Subcutaneous abdominal adipose tissue (tissue), 5 donors: ENCODE data around the gene YES1.

Experiments used
- H3K27ac ChIP-seq: one replicate; pipeline ENCODE4 v1.7.0; 2013; ENCODE audit warnings: low read depth, mild to moderate bottlenecking, inconsistent platforms, low read length, moderate library complexity
- H3K27me3 ChIP-seq, 5 donors: one replicate each; pipeline ENCODE4 v1.7.0; 2013; ENCODE audit warnings: low read length in 5 of 5, inconsistent platforms in 1 of 5; ENCODE audit not compliant: control insufficient read depth in 5 of 5, insufficient read depth in 4 of 5
- H3K36me3 ChIP-seq, 5 donors: one replicate each; pipeline ENCODE4 v1.7.0; 2013; ENCODE audit warnings: low read length in 5 of 5; ENCODE audit not compliant: control insufficient read depth in 5 of 5, insufficient read depth in 5 of 5
- H3K4me1 ChIP-seq, 5 donors: one replicate each; pipeline ENCODE4 v1.7.0; 2013; ENCODE audit warnings: low read length in 5 of 5, mild to moderate bottlenecking in 3 of 5, moderate library complexity in 1 of 5; ENCODE audit not compliant: control insufficient read depth in 5 of 5, insufficient read depth in 5 of 5
- H3K4me3 ChIP-seq, 5 donors: one replicate each; pipeline ENCODE4 v1.7.0; 2013; ENCODE audit warnings: low read length in 5 of 5, low read depth in 1 of 5
- H3K9ac ChIP-seq, 5 donors: one replicate each; pipeline ENCODE4 v1.7.0; 2013; ENCODE audit warnings: low read length in 5 of 5, mild to moderate bottlenecking in 4 of 5, moderate library complexity in 3 of 5
- H3K9me3 ChIP-seq, 5 donors: one replicate each; pipeline ENCODE4 v1.7.0; 2013; ENCODE audit warnings: low read length in 5 of 5; ENCODE audit not compliant: control insufficient read depth in 5 of 5
- donor health status: healthy.
- donor health status: healthy.
- donor health status: healthy.
- donor health status: healthy.
- donor health status: healthy.

Gene YES1

GRCh38 chr18:711657-712400 is 100.2 kb downstream of the YES1 start:
- Histone ChIP-seq H3K27me3 (no peaks in the 10 kb centered on the region), H3K27ac (peak overlapping the region; percentile 74), H3K9me3 (no peaks in the 10 kb centered on the region), H3K4me1 (peaks cover 3 to 19% (median 13%) of the 10 kb centered on the region in 5 donors), H3K36me3 (peaks cover 0 to 9% (median 6%) of the 10 kb centered on the region in 5 donors), H3K4me3 (peak overlapping the region; percentile 64 to 94 (median 79)), H3K9ac (peak overlapping the region; percentile 44 to 77 (median 73))

- Histone ChIP-seq H3K9me3 (no peaks in the 10 kb centered on the region), H3K4me1 (peaks cover 3 to 19% (median 13%) of the 10 kb centered on the region in 5 donors), H3K27me3 (no peaks in the 10 kb centered on the region), H3K36me3 (peaks cover 0 to 11% (median 6%) of the 10 kb centered on the region in 5 donors), H3K27ac (peak overlapping the region; percentile 74), H3K4me3 (peak overlapping the region; percentile 64 to 94 (median 79)), H3K9ac (peak overlapping the region; percentile 44 to 77 (median 73))
Observed at GRCh38 chr18:711310-711656, 100.8 kb downstream of the YES1 start.

DNA sequence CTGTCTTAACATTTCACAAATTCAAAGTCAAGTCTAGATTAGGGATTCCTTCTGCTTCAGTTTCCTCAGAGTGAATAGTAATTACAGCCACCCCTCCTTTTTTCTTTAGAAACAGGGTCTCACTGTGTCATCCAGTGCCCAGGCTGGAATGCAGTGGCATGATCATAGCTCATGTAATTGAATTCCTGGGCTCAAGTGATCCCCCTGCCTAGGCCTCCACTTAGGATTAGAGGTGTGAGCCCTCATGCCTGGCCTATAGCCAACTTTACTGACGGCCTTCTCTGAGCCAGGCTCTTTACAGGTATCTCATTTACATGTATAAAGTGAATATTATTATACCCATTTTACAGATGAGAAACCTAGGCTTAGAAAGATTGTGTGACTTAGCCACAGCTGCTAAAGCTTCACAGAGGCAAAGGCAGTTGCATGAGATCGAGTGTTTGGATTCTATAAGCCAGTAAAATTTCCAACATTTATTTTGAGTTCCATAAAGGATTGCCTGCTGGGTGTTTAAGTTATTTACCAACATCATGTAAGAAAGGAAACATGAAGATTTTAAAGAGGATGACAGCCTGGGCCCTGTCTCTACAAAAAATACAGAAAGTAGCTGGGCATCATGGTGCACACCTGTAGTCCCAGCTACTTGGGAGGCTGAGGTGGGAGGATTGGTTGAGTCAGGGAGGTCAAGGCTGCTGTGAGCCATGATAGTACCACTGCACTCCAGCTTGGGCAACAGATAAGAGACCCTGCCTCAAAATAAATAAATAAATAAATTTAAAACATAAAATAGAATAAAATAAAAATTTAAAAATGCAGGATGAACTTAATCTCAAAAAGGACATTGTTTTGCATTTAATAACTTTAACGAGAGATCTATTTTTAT is 101.4 kb downstream of the YES1 start:
- H3K36me3 ChIP-seq: peaks cover 0 to 15% (median 9%) of the 10 kb centered on the region in 5 donors
- H3K4me1 ChIP-seq: peaks cover 3 to 19% (median 13%) of the 10 kb centered on the region in 5 donors
- no peak overlapping the region for H3K27ac ChIP-seq
- no peaks in the 10 kb centered on the region for H3K9me3 ChIP-seq
- no peak overlapping the region for H3K9ac ChIP-seq
- H3K27me3 ChIP-seq: no peaks in the 10 kb centered on the region
- peak overlapping the region in 4 of 5 donors; percentile 64 to 87 (median 78) for H3K4me3 ChIP-seq

DNA sequence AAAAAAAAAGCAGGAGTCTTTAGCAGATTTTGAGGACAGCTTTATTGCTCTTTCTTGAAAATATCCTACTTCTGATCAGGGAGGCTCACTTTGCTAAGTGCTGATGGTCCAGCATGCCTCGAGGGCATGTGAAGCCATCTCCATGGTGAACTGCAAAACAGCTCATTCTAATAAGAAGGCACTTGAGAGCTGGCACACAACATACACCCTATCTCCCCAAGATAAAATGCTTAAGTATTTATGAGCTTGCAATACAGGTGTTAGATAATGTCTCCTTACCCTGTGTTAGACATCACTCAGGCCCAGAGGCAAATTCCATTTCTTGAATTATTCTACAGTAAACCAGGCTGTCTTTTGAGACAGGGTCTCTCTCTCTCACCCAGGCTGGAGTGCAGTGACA is 102.3 kb downstream of the YES1 start:
- Histone ChIP-seq H3K9ac (no peak overlapping the region), H3K9me3 (no peaks in the 10 kb centered on the region), H3K4me1 (peaks cover 3 to 19% (median 13%) of the 10 kb centered on the region in 5 donors), H3K36me3 (peaks cover 0 to 24% (median 11%) of the 10 kb centered on the region in 5 donors), H3K27ac (no peak overlapping the region), H3K27me3 (no peaks in the 10 kb centered on the region), H3K4me3 (no peak overlapping the region)

DNA sequence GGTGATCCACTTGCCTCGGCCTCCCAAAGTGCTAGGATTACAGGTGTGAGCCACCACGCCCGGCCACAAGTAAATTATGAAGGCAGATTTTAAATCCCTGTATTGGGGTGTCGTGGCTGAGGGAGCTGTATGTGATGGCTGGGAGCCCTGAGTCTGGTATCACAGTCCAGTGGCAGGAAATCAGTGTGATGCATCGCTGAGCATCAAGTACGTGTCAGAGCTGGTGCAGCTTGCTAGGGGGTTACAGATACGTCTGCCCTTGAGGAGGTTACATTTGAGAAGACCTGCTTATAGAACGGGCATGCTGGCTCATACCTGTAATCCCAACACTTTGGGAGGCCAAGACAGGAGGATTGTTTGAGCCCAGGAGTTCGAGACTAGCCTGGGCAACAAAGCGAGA is 103.9 kb downstream of the YES1 start:
- H3K27me3 ChIP-seq: no peaks in the 10 kb centered on the region
- H3K4me3 ChIP-seq: no peak overlapping the region
- H3K4me1 ChIP-seq: peaks cover 3 to 19% (median 13%) of the 10 kb centered on the region in 5 donors
- peaks cover 0 to 30% (median 14%) of the 10 kb centered on the region in 5 donors for H3K36me3 ChIP-seq
- no peaks in the 10 kb centered on the region for H3K9me3 ChIP-seq
- no peak overlapping the region for H3K9ac ChIP-seq
- no peak overlapping the region for H3K27ac ChIP-seq

DNA sequence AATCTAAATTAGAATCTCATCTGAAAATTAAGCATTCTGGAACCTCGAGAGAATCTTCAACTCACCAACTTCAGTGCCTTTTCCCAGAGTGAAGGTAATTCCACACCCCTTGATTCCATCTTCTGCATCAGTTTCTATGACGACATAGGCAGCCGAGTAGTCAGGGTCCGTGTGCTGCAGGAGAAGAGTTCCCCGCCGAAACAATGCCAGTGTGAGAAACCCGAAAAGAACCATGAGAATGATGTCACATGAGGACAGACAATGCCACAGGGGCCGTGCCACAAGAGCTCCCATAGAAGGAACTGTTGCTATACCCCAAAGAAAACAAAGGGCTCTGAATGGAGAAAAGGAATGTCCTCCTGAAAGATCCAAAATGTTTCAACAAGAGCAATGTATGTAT is 105.6 kb downstream of the YES1 start:
- Histone ChIP-seq H3K27ac (no peak overlapping the region), H3K27me3 (no peaks in the 10 kb centered on the region), H3K4me1 (peaks cover 2 to 11% (median 7%) of the 10 kb centered on the region in 5 donors)

GRCh38 chr18:703213-703967 is 108.7 kb downstream of the YES1 start:
- no peak overlapping the region for H3K9ac ChIP-seq
- no peak overlapping the region for H3K4me3 ChIP-seq
- no peaks in the 10 kb centered on the region for H3K27me3 ChIP-seq
- H3K27ac ChIP-seq: no peak overlapping the region
- H3K9me3 ChIP-seq: no peaks in the 10 kb centered on the region
- H3K4me1 ChIP-seq: peaks cover 0 to 6% (median 0%) of the 10 kb centered on the region in 5 donors
- peaks cover 0 to 25% (median 13%) of the 10 kb centered on the region in 5 donors for H3K36me3 ChIP-seq

More for the DNA sequence above, 105.6 kb downstream of the YES1 start:
- no peak overlapping the region for H3K4me3 ChIP-seq
- H3K9me3 ChIP-seq: no peaks in the 10 kb centered on the region
- no peak overlapping the region for H3K9ac ChIP-seq
- peaks cover 0 to 30% (median 14%) of the 10 kb centered on the region in 5 donors for H3K36me3 ChIP-seq

DNA sequence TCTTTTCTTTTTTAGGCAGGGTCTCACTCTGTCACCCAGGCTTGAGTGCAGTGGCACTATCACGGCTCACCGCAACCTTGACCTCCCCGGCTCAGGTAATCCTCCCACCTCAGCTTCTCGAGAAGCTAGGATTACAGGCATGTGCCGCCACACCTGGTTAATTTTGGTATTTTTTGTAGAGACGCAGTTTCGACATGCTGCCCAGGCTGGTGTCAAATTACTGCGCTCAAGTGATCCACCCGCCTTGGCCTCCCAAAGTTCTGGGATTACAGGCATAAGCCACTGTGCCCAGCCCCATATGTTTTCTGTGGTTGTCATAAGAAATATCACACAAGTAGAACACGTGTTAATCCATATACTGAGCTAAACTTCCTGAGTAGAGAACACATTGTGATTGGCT is 114.2 kb downstream of the YES1 start:
- H3K4me1 ChIP-seq: no peaks in the 10 kb centered on the region
- no peak overlapping the region for H3K27ac ChIP-seq
- no peak overlapping the region for H3K4me3 ChIP-seq
- no peaks in the 10 kb centered on the region for H3K27me3 ChIP-seq
- H3K9ac ChIP-seq: no peak overlapping the region
- H3K36me3 ChIP-seq: peaks cover 2 to 20% (median 13%) of the 10 kb centered on the region in 5 donors
- no peaks in the 10 kb centered on the region for H3K9me3 ChIP-seq

- no peak overlapping the region for H3K4me3 ChIP-seq
- no peaks in the 10 kb centered on the region for H3K4me1 ChIP-seq
- no peak overlapping the region for H3K27ac ChIP-seq
- no peaks in the 10 kb centered on the region for H3K9me3 ChIP-seq
- H3K9ac ChIP-seq: no peak overlapping the region
- H3K36me3 ChIP-seq: peaks cover 2 to 27% (median 17%) of the 10 kb centered on the region in 5 donors
- H3K27me3 ChIP-seq: no peaks in the 10 kb centered on the region
Observed at GRCh38 chr18:697012-697411, 115.0 kb downstream of the YES1 start.
